OCI-LY1 (cell line): Measurements from ENCODE around the gene TPRX1.
"Not testable (repeated sequence)": the region's sequence is repeated elsewhere in the genome, so short reads cannot be mapped to it uniquely, and the experiment has no call there.

Experiments
- H2AFZ ChIP-seq: fragments of 200-600 bp; sonication (generic), shearing (Covaris generic); 2 replicates; pipeline ENCODE4 v1.6.0; 2014; ENCODE audit warnings: antibody characterized with exemption, mild to moderate bottlenecking, low read length
- H3F3A ChIP-seq: fragments of 200-600 bp; sonication (generic), shearing (Covaris generic); 2 replicates; pipeline ENCODE4 v1.6.0; 2014; ENCODE audit warnings: mild to moderate bottlenecking, antibody characterized with exemption, low read length, moderate library complexity; ENCODE audit not compliant: insufficient read depth
- H3K27ac ChIP-seq: fragments of 200-600 bp; sonication (generic); 2 replicates; pipeline ENCODE4 v1.5.1; 2014; ENCODE audit warnings: low read length, mixed run types, mild to moderate bottlenecking, low read depth; ENCODE audit not compliant: poor library complexity, severe bottlenecking
- H3K27me3 ChIP-seq: fragments of 200-600 bp; sonication (generic); 2 replicates; pipeline ENCODE4 v1.6.0; 2014; ENCODE audit warnings: antibody characterized with exemption, mild to moderate bottlenecking, low read length, moderate library complexity; ENCODE audit not compliant: insufficient read depth
- H3K36me3 ChIP-seq: fragments of 200-600 bp; sonication (generic); 2 replicates; pipeline ENCODE4 v1.6.1; 2014; ENCODE audit warnings: mild to moderate bottlenecking, antibody characterized with exemption, low read length, moderate library complexity, mixed read lengths; ENCODE audit not compliant: insufficient read depth
- H3K4me1 ChIP-seq: fragments of 200-600 bp; sonication (generic); 2 replicates; pipeline ENCODE4 v1.5.1; 2014; ENCODE audit warnings: mild to moderate bottlenecking, low read length, moderate library complexity; ENCODE audit not compliant: insufficient read depth, severe bottlenecking
- H3K4me2 ChIP-seq: fragments of 200-600 bp; sonication (generic), shearing (Covaris generic); 2 replicates; pipeline ENCODE4 v1.6.1; 2014; ENCODE audit warnings: low read length
- H3K4me3 ChIP-seq: fragments of 200-600 bp; sonication (generic); 2 replicates; pipeline ENCODE4 v1.5.1; 2014; ENCODE audit warnings: low read length, low read depth, mild to moderate bottlenecking, mixed read lengths; ENCODE audit not compliant: poor library complexity, severe bottlenecking
- H3K79me2 ChIP-seq: fragments of 200-600 bp; shearing (Covaris generic); 2 replicates; pipeline ENCODE4 v1.6.1; 2016; ENCODE audit warnings: mixed run types, low read length, mixed read lengths; ENCODE audit not compliant: insufficient read depth
- H3K9ac ChIP-seq: fragments of 200-600 bp; sonication (generic), shearing (Covaris generic); 2 replicates; pipeline ENCODE4 v1.6.1; 2014; ENCODE audit warnings: mild to moderate bottlenecking, low read length, mixed read lengths
- H3K9me2 ChIP-seq: fragments of 200-600 bp; sonication (generic), shearing (Covaris generic); 2 replicates; pipeline ENCODE4 v1.6.1; 2014; ENCODE audit warnings: low read depth, mild to moderate bottlenecking, low read length, mixed read lengths
- H3K9me3 ChIP-seq: fragments of 200-600 bp; shearing (Covaris generic); 2 replicates; pipeline ENCODE4 v1.6.1; 2014; ENCODE audit warnings: low read length, mixed read lengths
- H4K20me1 ChIP-seq: fragments of 200-600 bp; sonication (generic), shearing (Covaris generic); 2 replicates; pipeline ENCODE4 v1.6.0; 2016; ENCODE audit warnings: mild to moderate bottlenecking, low read length; ENCODE audit not compliant: insufficient read depth
- CTCF ChIP-seq: fragments of 200-600 bp; sonication (generic), shearing (Covaris generic); IDR thresholded peaks from 2 replicates; pipeline ENCODE4 v1.5.1; 2017; ENCODE audit warnings: mild to moderate bottlenecking, antibody characterized with exemption, low read length, moderate library complexity, mixed read lengths
- EZH2 ChIP-seq: fragments of 200-600 bp; sonication (generic), shearing (Covaris generic); IDR thresholded peaks from 2 replicates; pipeline ENCODE4 v1.8.0; 2017; ENCODE audit warnings: borderline replicate concordance, mixed run types, mild to moderate bottlenecking, antibody characterized with exemption, low read length, moderate library complexity, mixed read lengths

Gene TPRX1

GRCh38 chr19:47820410-47820809, 16.1 kb upstream of the TPRX1 start:
- Histone ChIP-seq H4K20me1 (no peaks in the 10 kb centered on the region), H3K27me3 (0 out of 2 replicates have a peak, but pooled peaks cover 4% of the 10 kb centered on the region), H3F3A (no peaks in the 10 kb centered on the region), H2AFZ (no peak overlapping the region), H3K79me2 (no peaks in the 10 kb centered on the region), H3K4me2 (no peak overlapping the region), H3K9me3 (no peaks in the 10 kb centered on the region), H3K9me2 (no peaks in the 10 kb centered on the region), H3K4me1 (no peaks in the 10 kb centered on the region), H3K4me3 (no peak overlapping the region), H3K27ac (no peak overlapping the region), H3K9ac (no peak overlapping the region), H3K36me3 (no peaks in the 10 kb centered on the region)
- no peak for TF ChIP-seq EZH2
- no peak for TF ChIP-seq CTCF

- 0 out of 2 replicates have a peak, but pooled peaks cover 4% of the 10 kb centered on the region for H3K27me3 ChIP-seq
- H3K4me3 ChIP-seq = no peak overlapping the region
- TF ChIP-seq CTCF (no peak), EZH2 (no peak)
- no peaks in the 10 kb centered on the region for H4K20me1 ChIP-seq
- H3K4me1 ChIP-seq = no peaks in the 10 kb centered on the region
- H3K9ac ChIP-seq = no peak overlapping the region
- no peaks in the 10 kb centered on the region for H3K79me2 ChIP-seq
- H3F3A ChIP-seq = no peaks in the 10 kb centered on the region
- no peaks in the 10 kb centered on the region for H3K36me3 ChIP-seq
- no peaks in the 10 kb centered on the region for H3K9me3 ChIP-seq
- no peak overlapping the region for H3K27ac ChIP-seq
- H3K4me2 ChIP-seq = no peak overlapping the region
- no peaks in the 10 kb centered on the region for H3K9me2 ChIP-seq
- H2AFZ ChIP-seq = no peak overlapping the region
These were observed 15.5 kb upstream of the TPRX1 start for GRCh38 chr19:47819858-47820257.

- not testable (repeated sequence) for H3K9me3 ChIP-seq, H3K27ac ChIP-seq, H3K36me3 ChIP-seq, H3K4me3 ChIP-seq, H4K20me1 ChIP-seq, H3K79me2 ChIP-seq, H3K4me1 ChIP-seq, H3K9ac ChIP-seq, H3K4me2 ChIP-seq, H3K9me2 ChIP-seq, H3K27me3 ChIP-seq, H3F3A ChIP-seq, H2AFZ ChIP-seq
These were observed 13.9 kb upstream of the TPRX1 start for GRCh38 chr19:47818221-47818620.

GRCh38 chr19:47816270-47816669, 11.9 kb upstream of the TPRX1 start:
- not testable (repeated sequence) for H4K20me1 ChIP-seq, H3K4me1 ChIP-seq, H3K4me2 ChIP-seq, H3F3A ChIP-seq, H3K9ac ChIP-seq, H3K4me3 ChIP-seq, H3K27ac ChIP-seq, H3K36me3 ChIP-seq, H2AFZ ChIP-seq, H3K27me3 ChIP-seq, H3K9me3 ChIP-seq, H3K79me2 ChIP-seq, H3K9me2 ChIP-seq
